Fibroblast of mammary gland (primary cell): Measurements from ENCODE around the gene HSF2BP.
"Not testable (repeated sequence)": the region's sequence is repeated elsewhere in the genome, so short reads cannot be mapped to it uniquely, and the experiment has no call there.

Experiments
- DNase-seq: peaks from one replicate; pipeline ENCODE4 v3.0.0-alpha.2; 2010; ENCODE audit warnings: low read depth
- H3K4me3 ChIP-seq: 2 replicates; pipeline ENCODE4 v1.5.1; 2011; ENCODE audit warnings: low read depth, mild to moderate bottlenecking, low read length, moderate library complexity; ENCODE audit not compliant: control insufficient read depth
- TF ChIP-seq, protein P1 (sequence below): conservative IDR thresholded peaks from 2 replicates; pipeline ENCODE4 v1.5.1; 2011; ENCODE audit warnings: low read depth, low read length, inconsistent platforms; ENCODE audit not compliant: control insufficient read depth, insufficient read depth

The HSF2BP gene

DNA sequence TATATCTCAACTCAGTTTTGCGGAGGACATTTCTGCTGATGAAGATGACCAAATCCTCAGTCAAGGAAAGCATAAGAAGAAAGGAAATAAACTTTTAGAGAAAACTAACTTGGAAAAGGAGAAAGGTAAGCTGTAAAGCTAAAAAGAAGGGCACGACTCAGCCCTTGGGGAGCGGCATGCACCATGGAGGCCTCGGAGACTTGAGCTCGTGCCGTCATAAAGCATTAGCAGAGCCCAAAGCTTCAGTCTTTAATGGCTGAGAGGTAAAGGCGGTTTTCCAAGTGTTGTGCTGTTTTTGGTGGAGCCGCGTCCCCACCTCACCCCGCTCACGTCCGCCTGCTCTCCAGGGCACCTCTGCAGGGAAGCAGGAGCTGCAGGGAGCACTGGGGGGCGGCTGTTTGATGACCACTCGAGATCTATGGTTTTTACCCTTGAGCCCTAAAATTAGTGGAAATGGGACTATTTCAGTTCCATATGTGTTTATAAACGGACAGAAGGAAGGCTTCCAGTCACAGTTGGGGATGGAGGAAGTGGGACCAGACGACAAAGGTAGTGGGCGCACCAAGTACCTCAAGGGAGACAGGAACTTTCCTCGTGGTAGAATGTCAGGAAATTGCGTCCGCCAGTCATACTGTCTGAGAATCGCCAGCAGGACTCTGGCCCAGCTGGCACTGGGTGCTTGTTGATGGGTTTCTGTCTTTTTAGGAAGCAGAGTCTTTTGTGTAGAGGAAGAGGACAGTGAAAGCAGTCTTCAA, 27.7 kb upstream of the HSF2BP start:
- DNase-seq: no peak
- TF ChIP-seq, protein P1, sequence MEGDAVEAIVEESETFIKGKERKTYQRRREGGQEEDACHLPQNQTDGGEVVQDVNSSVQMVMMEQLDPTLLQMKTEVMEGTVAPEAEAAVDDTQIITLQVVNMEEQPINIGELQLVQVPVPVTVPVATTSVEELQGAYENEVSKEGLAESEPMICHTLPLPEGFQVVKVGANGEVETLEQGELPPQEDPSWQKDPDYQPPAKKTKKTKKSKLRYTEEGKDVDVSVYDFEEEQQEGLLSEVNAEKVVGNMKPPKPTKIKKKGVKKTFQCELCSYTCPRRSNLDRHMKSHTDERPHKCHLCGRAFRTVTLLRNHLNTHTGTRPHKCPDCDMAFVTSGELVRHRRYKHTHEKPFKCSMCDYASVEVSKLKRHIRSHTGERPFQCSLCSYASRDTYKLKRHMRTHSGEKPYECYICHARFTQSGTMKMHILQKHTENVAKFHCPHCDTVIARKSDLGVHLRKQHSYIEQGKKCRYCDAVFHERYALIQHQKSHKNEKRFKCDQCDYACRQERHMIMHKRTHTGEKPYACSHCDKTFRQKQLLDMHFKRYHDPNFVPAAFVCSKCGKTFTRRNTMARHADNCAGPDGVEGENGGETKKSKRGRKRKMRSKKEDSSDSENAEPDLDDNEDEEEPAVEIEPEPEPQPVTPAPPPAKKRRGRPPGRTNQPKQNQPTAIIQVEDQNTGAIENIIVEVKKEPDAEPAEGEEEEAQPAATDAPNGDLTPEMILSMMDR: no peak
- no peak overlapping the region for H3K4me3 ChIP-seq

DNA sequence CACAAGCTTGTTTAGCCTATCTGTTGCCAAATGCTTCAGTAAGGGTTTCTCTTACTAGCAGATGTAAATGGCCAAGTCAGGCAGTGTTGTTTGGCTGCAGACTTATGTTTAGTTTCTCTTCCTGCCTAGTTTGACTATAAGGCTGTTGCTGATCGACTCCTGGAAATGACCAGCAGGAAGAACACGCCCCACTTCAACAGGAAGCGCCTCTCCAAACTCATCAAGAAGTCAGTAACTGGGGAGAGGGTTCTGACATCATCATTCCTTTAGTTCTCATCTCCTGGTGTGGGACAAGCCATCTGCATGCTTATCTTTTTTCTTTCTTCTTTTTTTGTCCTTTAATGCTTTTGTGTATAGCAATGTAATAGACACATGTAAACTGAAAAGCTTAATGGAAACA, 25.1 kb upstream of the HSF2BP start:
- H3K4me3 ChIP-seq: no peak overlapping the region
- TF ChIP-seq, protein P1: no peak
- DNase-seq: no peak

DNA sequence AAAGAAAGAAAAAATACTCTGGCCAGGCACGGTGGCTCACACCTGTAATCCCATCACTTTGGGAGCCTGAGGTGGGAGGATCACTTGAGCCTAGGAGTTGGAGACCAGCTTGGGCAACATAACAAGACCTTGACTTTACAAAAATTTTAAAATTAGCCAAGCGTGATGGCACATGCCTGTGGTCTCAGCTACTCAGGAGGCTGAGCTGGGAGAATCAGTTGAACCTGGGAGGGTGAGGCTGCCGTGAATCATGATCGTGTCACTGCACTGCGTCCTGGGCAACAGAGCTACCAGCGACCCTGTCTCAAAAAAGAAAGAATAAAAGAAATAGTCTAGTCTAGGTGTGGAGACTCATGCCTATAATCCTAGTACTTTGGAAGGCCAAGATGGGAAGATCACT, 22.4 kb upstream of the HSF2BP start:
- TF ChIP-seq, protein P1: no peak
- H3K4me3 ChIP-seq: no peak overlapping the region
- DNase-seq: no peak

DNA sequence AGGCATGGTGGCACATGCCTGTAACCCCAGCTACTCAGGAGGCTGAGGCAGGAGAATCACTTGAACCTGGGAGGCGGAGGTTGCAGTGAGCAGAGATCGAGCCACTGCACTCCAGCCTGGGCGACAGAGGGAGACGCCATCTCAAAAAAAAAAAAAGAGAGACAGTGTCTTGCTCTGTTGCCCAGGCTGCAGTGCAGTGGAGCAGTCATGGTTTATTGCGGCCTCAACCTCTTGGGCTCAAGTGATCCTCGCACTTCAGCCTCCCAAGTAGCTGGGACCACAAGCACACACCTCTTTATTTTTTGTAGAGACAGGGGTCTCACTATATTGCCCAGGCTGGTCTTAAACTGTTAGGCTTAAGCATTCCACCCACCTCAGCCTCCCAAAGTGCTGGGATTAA, 21.1 kb upstream of the HSF2BP start:
- not testable (repeated sequence) for DNase-seq, H3K4me3 ChIP-seq

DNA sequence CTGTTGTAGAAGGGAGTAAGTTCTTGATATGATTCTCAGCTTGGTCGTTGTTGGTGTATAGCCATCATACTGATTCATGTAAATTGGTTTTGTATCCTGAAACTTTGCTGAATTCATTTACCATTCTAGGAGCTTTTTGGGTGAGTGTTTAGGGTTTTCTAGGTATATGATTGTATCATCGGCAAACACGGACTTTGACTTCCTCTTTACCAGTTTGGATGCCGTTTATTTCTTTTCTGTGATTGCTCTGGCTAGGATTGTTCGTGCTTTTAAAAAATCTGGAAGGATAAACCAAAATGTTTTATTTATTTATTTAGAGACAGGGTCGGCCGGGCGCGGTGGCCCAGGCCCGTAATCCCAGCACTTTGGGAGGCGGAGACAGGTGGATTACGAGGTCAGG, 20.7 kb upstream of the HSF2BP start:
- no peak overlapping the region for H3K4me3 ChIP-seq
- DNase-seq: no peak

DNA sequence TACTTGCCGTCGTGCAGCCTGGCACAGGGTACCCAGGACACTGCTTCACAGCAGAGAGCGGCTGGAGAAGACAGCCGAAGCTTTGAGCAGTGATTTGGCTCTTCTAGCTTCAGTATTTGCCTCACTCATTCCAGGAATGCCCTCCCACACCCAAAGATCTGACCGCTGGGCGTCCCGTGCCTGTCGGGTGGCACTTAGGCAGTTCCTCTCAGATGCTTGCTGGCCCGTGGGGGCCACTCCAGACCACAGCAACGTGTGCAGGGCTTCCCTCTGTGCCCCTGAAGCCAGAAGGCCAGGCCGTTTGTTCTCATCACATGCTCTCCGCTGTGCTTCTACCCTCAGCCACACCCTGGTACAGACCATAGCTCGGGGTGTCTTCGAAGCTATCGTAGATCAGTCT, 17.1 kb upstream of the HSF2BP start:
- H3K4me3 ChIP-seq: no peak overlapping the region
- no peak for DNase-seq
- TF ChIP-seq, protein P1: no peak

More for the DNA sequence above, 20.7 kb upstream of the HSF2BP start:
- TF ChIP-seq, protein P1: no peak

DNA sequence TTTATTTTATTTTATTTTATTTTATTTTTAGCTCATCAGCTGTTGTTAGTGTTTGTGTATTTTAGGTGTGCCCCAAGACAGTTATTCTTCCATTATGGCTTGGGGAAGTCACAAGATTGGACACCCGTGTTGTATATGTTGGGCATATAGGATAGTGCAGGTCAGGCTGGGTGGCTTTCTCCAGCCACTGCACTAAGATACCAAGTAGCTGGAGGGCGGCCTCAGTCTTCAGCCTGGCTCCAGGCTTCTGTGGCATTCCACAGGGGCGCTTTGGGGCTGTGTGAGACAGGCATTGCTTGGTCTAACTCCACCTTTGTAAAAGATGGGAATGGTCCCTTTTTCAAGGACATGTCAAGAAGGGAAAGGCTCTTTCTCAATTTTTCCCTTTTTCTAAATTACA, 16.6 kb upstream of the HSF2BP start:
- DNase-seq: no peak
- TF ChIP-seq, protein P1: no peak
- H3K4me3 ChIP-seq: no peak overlapping the region
